GM21360 (cell line): ENCODE measurements around the gene ESR2.
"Not testable (repeated sequence)": the region's sequence is repeated elsewhere in the genome, so short reads cannot be mapped to it uniquely, and the experiment has no call there.

Experiments
- ATAC-seq: cut with Tn5 transposase; IDR thresholded peaks from one replicate; pipeline ENCODE4 v1.9.1; 2021; ENCODE audit warnings: mild to moderate bottlenecking, moderate library complexity; ENCODE audit not compliant: unreplicated experiment

The ESR2 gene

DNA sequence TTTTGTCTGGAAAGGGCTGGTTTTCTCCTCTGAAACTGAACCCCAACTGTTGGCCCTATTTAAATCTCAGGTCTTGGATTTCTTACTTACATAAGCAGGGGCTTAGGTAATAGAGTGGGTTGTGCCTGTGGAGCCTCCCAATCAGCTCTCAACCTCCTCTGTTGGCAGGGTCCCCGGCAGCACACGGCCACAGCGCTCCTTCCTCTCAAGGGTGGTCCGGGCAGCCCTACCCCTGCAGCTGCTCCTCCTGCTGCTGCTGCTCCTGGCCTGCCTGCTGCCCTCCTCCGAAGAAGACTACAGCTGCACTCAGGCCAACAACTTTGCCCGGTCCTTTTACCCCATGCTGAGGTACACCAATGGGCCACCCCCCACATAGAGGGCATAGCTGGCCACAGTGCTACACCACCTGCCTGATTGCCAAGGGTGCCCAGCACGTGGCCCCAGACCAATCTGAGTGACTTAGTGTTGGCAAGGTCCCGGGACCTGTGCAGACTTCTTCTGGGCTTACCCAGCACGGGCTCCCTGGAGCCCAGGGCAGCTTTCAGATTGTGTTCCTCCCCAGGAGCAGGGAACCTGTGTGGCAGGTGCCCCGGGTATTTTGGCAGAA lies 68.9 kb downstream of the ESR2 start:
- no peak for ATAC-seq

DNA sequence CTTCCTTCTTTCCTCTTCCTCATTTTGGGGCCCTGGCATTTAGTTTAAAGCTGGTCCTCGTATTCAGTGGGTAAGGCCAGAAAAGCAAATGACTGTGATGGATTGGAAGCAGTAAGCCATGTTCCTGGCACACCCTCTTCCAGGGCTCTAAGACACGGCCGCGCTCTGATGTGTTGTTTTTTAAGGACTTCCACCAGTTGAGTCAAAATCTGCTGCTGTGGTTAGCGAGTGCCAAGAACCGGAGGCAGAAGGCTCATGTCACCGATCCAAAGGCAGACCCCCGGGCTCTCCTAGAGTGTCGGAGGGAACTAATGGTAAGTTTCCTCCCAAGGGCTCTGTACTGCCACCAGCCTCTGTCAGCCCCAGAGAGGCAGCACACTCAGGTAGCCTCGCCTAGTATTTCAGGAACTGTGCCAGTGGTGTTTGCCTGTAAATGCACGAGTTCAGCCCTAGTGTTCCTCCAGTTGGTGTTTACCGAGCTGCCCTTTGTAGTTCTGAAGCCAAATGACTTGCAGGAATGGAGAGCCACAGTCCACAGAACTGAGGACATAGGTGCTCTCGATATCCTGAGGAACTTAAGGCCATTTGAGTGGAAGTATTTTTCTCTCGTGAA lies 72.7 kb downstream of the ESR2 start:
- no peak for ATAC-seq

GRCh38 chr14:64220466-64220865 lies 73.7 kb downstream of the ESR2 start:
- ATAC-seq = no peak

- no peak for ATAC-seq
Measured at GRCh38 chr14:64220056-64220455, 74.1 kb downstream of the ESR2 start.

DNA sequence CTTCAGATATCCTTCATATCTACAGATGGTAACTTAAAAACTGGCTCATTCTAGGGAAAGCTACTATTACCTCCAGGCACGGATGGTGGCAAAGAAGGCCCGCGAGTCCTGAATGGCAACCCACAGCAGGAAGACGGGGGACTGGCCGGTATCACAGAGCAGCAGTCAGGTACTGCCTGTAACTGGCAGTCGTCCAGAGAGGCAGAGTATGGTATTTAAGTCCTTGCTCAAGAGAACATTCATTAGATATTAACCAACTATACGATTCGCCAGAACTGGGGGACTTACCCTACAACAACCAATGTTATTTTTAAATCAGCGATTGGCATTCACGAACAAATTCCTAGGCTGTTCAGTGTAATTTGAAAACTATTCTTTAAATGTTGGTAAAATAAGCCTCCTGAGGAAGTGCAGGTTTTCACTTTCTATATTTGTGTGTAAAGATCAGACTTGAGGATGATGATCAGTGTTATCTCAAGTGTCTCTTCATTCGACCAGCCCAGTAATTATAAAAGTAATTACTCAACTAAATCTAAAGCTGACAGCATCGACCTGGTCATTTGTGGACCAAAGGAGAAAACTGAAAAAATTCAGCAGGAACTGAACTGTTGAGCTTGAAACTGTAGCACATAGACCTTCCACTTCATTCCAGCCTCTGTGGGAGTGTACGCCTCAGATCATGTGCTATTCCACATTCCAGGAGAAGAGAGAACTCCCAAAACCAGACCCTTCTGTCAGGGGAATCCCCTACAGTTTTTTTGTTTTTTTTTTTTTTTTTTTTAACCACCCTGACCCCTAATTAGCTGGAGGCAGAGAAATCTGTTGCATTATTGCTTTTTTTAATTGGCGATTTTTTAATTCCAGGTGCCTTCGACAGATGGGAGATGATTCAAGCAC lies 75.6 kb downstream of the ESR2 start:
- peak; percentile 42 for ATAC-seq

DNA sequence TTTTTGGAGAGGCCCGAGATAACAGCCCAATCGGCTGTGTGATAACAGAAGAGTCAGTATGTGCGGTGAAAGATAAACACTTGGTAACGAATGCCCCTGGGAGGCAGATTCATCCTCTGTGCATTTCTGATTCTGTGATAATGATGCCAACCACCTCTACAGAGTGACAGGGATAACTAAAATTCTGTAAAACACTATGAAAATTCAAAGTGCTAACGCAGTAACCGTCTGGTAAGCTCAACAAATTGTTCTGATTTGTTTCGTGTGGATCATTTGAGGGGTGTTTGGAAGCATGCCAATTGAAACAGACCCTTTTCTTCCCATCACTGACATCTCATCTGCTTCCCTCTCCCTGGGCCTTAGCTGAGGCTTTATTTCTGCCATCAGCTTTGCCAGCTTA lies 76.3 kb downstream of the ESR2 start:
- no peak for ATAC-seq

DNA sequence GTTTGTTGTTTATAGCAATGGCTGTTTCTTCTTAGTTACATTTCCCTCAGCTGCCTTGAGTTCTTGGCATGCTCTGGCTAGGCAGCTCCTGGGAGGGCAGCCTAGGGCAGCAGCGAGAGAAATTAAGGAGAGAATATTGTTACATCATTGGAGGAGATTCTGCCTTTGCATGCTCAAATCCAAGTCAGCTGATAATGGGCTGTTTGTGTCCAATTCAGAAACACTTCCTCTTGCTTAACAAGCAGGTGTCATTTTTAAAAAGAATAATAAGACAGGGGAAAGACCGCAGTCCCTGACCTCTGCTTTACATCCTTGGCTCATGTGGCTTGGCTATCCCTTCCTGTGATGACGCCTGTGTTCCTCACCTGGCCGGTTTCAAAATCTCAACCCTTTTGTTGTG lies 76.9 kb downstream of the ESR2 start:
- no peak for ATAC-seq

GRCh38 chr14:64215978-64216377 lies 78.2 kb downstream of the ESR2 start:
- ATAC-seq = no peak

- ATAC-seq = no peak
Measured at GRCh38 chr14:64215274-64215673, 78.9 kb downstream of the ESR2 start.

DNA sequence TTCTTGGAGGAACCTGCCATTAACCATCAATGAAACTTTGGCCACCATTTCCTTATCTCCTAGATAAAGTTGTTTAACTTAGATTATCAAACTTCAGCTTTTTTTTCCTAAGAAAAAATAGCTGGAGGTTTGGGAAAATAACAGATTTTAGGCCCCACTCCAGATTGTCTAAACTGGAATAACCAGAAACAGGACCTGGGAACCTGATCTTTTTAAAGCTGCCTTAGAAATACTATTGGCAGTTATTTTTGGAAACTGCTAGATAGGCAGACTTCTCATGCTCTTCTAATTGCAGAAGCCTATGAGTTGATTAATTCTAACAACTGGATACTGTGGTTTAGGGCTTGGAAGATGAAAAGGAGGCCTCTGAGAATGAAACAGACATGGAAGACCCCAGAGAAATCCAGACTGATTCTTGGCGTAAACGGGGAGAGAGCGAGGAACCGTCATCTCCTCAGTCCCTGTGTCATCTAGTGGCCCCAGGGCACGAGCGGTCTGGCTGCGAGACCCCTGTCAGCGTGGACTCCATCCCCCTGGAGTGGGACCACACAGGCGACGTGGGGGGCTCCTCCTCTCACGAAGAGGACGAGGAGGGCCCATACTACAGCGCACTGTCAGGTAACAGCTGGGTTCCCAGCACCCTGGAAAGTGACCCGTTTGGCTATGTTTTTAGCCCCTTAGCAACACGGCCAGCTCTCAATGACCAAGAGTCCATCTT lies 80.2 kb downstream of the ESR2 start:
- ATAC-seq = no peak

GRCh38 chr14:64213086-64213485 lies 81.1 kb downstream of the ESR2 start:
- ATAC-seq = no peak

DNA sequence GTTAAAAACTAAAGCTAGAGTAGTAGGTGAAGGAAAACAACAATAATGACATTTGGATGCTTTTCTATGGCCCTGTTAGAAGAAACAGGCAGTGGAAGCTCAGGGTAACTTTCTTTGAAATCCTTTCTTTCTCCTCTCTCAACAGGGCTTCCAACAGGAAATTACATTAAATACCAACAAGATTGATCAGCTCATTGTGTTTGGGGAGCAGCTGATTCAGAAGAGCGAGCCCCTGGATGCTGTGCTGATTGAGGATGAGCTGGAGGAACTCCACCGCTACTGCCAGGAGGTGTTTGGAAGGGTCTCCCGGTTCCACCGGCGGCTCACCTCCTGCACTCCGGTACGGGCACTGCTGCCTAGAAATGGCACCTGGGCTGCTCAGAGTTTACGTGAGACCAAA lies 81.5 kb downstream of the ESR2 start:
- ATAC-seq = no peak

GRCh38 chr14:64210912-64211311 lies 83.3 kb downstream of the ESR2 start:
- not testable (repeated sequence) for ATAC-seq

DNA sequence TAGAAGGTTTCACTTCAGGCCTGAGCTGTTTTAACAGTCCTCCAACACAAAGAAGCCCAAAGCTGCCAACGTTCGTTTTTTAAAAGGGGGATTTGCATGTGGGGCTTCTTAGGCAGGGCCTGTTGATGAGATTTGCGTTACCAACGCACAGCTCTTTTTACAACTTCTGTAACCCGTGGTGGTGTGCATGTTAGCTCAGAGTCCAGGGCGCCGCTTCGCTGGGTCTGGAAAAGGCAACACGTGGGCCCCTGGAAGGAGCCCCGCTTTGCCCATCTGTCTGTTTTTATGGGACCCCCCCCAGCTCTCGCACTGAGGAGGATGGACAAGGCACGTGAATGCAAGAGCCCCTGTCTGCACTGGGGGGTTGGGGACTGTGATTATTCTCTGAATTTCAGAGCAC lies 84.0 kb downstream of the ESR2 start:
- no peak for ATAC-seq

DNA sequence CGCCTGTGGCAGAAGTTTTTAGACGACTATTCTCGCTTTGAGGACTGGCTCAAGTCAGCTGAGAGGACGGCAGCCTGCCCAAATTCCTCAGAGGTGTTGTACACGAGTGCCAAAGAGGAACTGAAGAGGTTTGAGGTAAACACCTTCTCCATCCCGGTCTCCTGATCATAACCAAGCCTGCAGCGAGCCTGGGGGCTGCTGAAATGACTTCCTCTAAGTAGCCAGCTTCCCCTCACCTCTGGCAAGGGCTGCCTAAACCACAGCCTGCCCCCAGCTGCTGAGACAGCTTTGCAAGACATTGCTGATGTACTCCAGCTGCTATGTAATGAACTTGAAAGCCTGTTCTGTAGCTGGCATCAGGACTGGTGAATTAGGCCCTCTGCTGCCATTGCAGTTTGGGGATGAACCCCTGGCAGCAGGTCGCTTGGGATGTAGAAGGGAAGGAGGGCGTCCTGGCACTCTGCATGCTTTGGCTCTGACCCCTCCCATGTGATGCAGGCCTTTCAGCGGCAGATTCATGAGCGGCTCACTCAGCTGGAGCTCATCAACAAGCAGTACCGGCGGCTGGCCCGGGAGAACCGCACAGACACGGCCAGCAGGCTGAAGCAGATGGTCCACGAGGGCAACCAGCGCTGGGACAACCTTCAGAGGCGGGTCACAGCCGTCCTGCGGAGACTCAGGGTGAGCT lies 84.6 kb downstream of the ESR2 start:
- ATAC-seq = peak; percentile 53

DNA sequence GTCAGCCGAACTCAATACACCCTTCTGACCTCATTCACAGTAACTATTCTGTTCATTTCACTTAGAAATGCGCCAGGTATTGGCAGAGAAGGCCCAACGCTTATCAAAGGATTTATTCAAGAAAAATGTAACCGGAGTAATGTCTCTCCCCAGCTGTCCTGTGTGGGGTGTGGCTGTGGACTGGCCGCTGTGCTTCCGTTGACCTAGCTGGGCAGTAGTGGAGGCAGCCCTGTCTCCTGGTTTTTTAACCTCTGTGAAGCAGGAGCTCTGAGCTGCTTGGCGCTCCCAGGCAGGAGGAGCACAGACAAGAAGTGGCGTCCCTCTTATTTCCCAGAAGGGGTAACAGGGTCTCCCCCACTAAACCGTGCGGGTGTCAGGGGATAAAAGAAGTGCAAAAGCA lies 85.2 kb downstream of the ESR2 start:
- no peak for ATAC-seq

DNA sequence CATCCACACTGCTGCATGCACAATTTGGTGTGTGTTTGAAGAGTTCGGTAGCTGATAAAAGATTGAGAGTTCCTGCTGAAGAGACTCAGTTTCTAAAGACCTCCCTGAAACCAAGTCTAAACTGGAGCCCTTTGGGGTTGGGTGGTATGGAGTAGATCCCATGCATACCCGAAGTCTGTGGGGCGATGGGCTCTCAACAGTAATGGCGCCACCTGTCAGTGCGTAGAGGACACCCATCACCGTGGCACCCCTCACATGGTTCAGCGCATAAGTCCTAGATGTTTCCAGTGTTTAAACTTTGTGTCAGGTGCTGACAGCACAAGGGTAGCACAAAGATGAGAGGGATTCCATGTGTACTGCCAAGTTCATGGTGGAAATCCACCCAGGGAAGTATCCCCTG lies 85.9 kb downstream of the ESR2 start:
- no peak for ATAC-seq

GRCh38 chr14:64203366-64204006 lies 90.7 kb downstream of the ESR2 start:
- no peak for ATAC-seq

DNA sequence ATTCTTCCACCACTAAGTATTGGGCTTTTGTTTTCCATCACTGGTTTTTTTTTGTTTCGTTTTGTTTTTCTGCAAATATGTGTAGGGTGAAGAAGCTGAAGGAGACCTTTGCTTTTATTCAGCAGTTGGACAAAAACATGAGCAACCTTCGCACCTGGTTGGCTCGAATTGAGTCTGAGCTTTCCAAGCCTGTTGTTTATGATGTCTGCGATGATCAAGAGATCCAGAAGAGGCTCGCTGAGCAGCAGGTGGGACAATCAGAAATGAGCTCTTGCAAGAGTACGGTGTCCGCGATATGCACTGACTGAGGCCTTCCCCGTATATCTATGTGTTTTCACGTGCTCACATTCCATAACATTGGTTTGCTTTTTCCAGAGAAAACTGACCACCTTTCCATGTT lies 91.5 kb downstream of the ESR2 start:
- no peak for ATAC-seq

DNA sequence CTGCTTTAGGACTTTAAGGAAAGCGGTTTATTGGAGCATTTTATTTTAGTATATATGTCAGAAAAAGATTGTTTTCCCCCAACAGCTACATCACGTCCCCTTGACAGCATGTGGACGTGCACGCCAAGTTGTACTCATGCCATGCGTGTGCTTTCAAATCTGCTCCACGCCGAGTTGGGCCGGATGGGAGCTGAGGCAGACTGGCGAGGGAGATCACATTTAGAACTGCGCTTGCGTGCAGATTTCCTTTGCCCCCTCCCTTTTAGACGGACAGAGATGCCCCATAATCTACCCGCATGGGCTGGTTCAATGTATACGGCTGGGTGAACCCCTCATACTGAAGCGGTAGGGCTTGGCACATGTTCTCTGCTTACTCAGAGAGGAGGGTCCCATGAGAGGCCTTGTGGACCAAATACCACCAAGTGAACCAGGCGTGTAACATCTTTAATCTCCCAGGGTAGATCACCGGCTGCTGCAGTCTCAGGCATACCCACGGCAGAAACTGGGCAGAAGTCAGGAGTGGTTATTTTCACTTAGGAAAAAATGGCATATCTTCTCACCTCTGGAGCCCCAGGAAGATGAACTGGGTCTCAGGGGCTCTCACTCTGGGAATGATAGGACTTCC lies 92.1 kb downstream of the ESR2 start:
- ATAC-seq = no peak
